Measurements from ENCODE around the gene RNF169. TPM values are rescaled to one million over a fixed set of nuclear protein-coding genes. Genes with fewer than 3 reads are reported as not detected.

RNF169 gene
- total RNA-seq, 1 experiment from 2014 or later: 19.7 TPM

- POLR2A ChIA-PET (ENCODE audit: low non-redundant PET): no interaction called here
- H3K9me3 ChIP-seq (ENCODE audit: low read depth, low read length, poor library complexity, severe bottlenecking): no peaks in the 10 kb centered on the region
- no peaks in the 10 kb centered on the region for H3K27me3 ChIP-seq (replicated peaks; ENCODE audit: insufficient read depth, low read depth, low read length, poor library complexity)
- TF ChIP-seq, protein P1, sequence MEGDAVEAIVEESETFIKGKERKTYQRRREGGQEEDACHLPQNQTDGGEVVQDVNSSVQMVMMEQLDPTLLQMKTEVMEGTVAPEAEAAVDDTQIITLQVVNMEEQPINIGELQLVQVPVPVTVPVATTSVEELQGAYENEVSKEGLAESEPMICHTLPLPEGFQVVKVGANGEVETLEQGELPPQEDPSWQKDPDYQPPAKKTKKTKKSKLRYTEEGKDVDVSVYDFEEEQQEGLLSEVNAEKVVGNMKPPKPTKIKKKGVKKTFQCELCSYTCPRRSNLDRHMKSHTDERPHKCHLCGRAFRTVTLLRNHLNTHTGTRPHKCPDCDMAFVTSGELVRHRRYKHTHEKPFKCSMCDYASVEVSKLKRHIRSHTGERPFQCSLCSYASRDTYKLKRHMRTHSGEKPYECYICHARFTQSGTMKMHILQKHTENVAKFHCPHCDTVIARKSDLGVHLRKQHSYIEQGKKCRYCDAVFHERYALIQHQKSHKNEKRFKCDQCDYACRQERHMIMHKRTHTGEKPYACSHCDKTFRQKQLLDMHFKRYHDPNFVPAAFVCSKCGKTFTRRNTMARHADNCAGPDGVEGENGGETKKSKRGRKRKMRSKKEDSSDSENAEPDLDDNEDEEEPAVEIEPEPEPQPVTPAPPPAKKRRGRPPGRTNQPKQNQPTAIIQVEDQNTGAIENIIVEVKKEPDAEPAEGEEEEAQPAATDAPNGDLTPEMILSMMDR (conservative IDR thresholded peaks at IDR 0.05; ENCODE audit: low read depth, low read length): no peak
- TF ChIP-seq EZH2 (IDR thresholded peaks at IDR 0.05; ENCODE audit: borderline replicate concordance, low read depth, low read length, poor library complexity, severe bottlenecking): no peak
- BruUV-seq (replicated peaks): no TSS peak
- no peak for DNase-seq (ENCODE audit: low spot score)
- H3K4me3 ChIP-seq (ENCODE audit: low read depth, low read length, poor library complexity, severe bottlenecking): no peak overlapping the region
- H3K27ac ChIP-seq (ENCODE audit: low read depth, low read length, poor library complexity, severe bottlenecking): no peak overlapping the region
- intact Hi-C loops (cut with micrococcal nuclease; ENCODE audit: unreplicated experiment): no loop called here
- H3K36me3 ChIP-seq (ENCODE audit: insufficient read depth, low read length, poor library complexity, severe bottlenecking): peaks cover 12% of the 10 kb centered on the region
- CTCF ChIA-PET: no interaction called here
- no peaks in the 10 kb centered on the region for H3K4me1 ChIP-seq (ENCODE audit: insufficient read depth, low read length, poor library complexity, severe bottlenecking)
Measured at GRCh38 chr11:74845978-74846517, 97.4 kb downstream of the RNF169 start.

GRCh38 chr11:74846770-74847169 lies 98.1 kb downstream of the RNF169 start:
- Histone ChIP-seq H3K27me3 (replicated peaks; ENCODE audit: insufficient read depth, low read depth, low read length, poor library complexity) (no peaks in the 10 kb centered on the region), H3K9me3 (ENCODE audit: low read depth, low read length, poor library complexity, severe bottlenecking) (no peaks in the 10 kb centered on the region), H3K4me3 (ENCODE audit: low read depth, low read length, poor library complexity, severe bottlenecking) (no peak overlapping the region), H3K36me3 (ENCODE audit: insufficient read depth, low read length, poor library complexity, severe bottlenecking) (peaks cover 12% of the 10 kb centered on the region), H3K4me1 (ENCODE audit: insufficient read depth, low read length, poor library complexity, severe bottlenecking) (no peaks in the 10 kb centered on the region), H3K27ac (ENCODE audit: low read depth, low read length, poor library complexity, severe bottlenecking) (no peak overlapping the region)
- no peak for TF ChIP-seq EZH2 (IDR thresholded peaks at IDR 0.05; ENCODE audit: borderline replicate concordance, low read depth, low read length, poor library complexity, severe bottlenecking)
- TF ChIP-seq, protein P1 (conservative IDR thresholded peaks at IDR 0.05; ENCODE audit: low read depth, low read length): no peak
- BruUV-seq (replicated peaks): no TSS peak
- intact Hi-C loops (cut with micrococcal nuclease; ENCODE audit: unreplicated experiment): no loop called here
- ChIA-PET POLR2A (ENCODE audit: low non-redundant PET) (no interaction called here), CTCF (no interaction called here)
- DNase-seq (ENCODE audit: low spot score): no peak

DNA sequence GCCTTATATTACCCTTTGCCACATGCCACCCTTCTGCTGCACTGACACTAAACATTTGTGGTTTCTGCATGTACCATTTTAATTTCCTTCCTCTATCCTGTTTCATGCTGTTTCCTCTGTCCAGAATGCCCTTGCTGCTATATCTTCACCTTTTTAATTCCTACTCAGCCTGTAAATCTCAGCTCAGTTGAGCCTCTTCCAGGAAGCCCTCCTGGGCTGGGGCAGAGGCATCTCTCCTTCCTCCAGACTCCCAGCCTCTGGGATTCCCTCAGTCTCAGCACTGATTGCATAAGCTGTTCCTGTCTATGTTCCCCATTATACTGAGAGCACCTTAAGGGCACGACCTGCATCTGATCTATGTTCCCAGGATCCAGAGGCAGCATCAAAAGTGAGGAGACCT lies 98.7 kb downstream of the RNF169 start:
- TF ChIP-seq, protein P1 (conservative IDR thresholded peaks at IDR 0.05; ENCODE audit: low read depth, low read length): no peak
- TF ChIP-seq EZH2 (IDR thresholded peaks at IDR 0.05; ENCODE audit: borderline replicate concordance, low read depth, low read length, poor library complexity, severe bottlenecking): no peak
- Histone ChIP-seq H3K4me3 (ENCODE audit: low read depth, low read length, poor library complexity, severe bottlenecking) (no peak overlapping the region), H3K36me3 (ENCODE audit: insufficient read depth, low read length, poor library complexity, severe bottlenecking) (peaks cover 9% of the 10 kb centered on the region), H3K27me3 (replicated peaks; ENCODE audit: insufficient read depth, low read depth, low read length, poor library complexity) (no peaks in the 10 kb centered on the region), H3K4me1 (ENCODE audit: insufficient read depth, low read length, poor library complexity, severe bottlenecking) (no peaks in the 10 kb centered on the region), H3K9me3 (ENCODE audit: low read depth, low read length, poor library complexity, severe bottlenecking) (no peaks in the 10 kb centered on the region), H3K27ac (ENCODE audit: low read depth, low read length, poor library complexity, severe bottlenecking) (no peak overlapping the region)
- intact Hi-C loops (cut with micrococcal nuclease; ENCODE audit: unreplicated experiment): no loop called here
- no peak for DNase-seq (ENCODE audit: low spot score)
- POLR2A ChIA-PET (ENCODE audit: low non-redundant PET): no interaction called here
- CTCF ChIA-PET: no interaction called here
- no TSS peak for BruUV-seq (replicated peaks)
